Neural cell (in vitro differentiated cells): ENCODE measurements around the gene TAF5L.

ENCODE experiments used
- CTCF ChIP-seq: fragments of 450-650 bp; IDR thresholded peaks from 2 replicates; pipeline ENCODE4 v1.5.1; 2014; ENCODE audit warnings: antibody characterized with exemption, mild to moderate bottlenecking, moderate library complexity; ENCODE audit not compliant: poor library complexity, severe bottlenecking
- EP300 ChIP-seq: fragments of 450-650 bp; conservative IDR thresholded peaks from 2 replicates; pipeline ENCODE4 v1.6.1; 2014; ENCODE audit warnings: antibody characterized with exemption, mild to moderate bottlenecking, moderate library complexity; ENCODE audit not compliant: poor library complexity, severe bottlenecking
- EZH2 ChIP-seq: fragments of 200-600, 300-800 bp; shearing (Covaris generic), sonication (generic); IDR thresholded peaks from 2 replicates; pipeline ENCODE4 v1.6.1; 2014; ENCODE audit warnings: antibody characterized with exemption, low read length, borderline replicate concordance, mild to moderate bottlenecking; ENCODE audit not compliant: insufficient read depth, poor library complexity, severe bottlenecking
- POLR2AphosphoS5 ChIP-seq: IDR thresholded peaks from 2 replicates; pipeline ENCODE4 v1.6.1; 2012
- RAD21 ChIP-seq: fragments of 450-650 bp; conservative IDR thresholded peaks from 2 replicates; pipeline ENCODE4 v1.6.1; 2014; ENCODE audit warnings: antibody characterized with exemption, mild to moderate bottlenecking, moderate library complexity
- TAF1 ChIP-seq: IDR thresholded peaks from 2 replicates; pipeline ENCODE4 v1.6.1; 2012; ENCODE audit warnings: low read depth

GRCh38 chr1:229674042-229674441 lies 48.1 kb upstream of the TAF5L start:
- TF ChIP-seq CTCF (no peak), POLR2AphosphoS5 (no peak), EZH2 (no peak), EP300 (no peak), TAF1 (no peak), RAD21 (no peak)
